HG03520 (cell line): ENCODE measurements around the gene CALM1.
"Not testable (repeated sequence)": the region's sequence is repeated elsewhere in the genome, so short reads cannot be mapped to it uniquely, and the experiment has no call there.

Experiments
- ATAC-seq: cut with Tn5 transposase; IDR thresholded peaks from one replicate; pipeline ENCODE4 v1.9.1; 2021; ENCODE audit warnings: mild to moderate bottlenecking, moderate library complexity; ENCODE audit not compliant: unreplicated experiment

The CALM1 gene

GRCh38 chr14:90383126-90383730 is 13.6 kb upstream of the CALM1 start:
- ATAC-seq: peak; percentile 87

DNA sequence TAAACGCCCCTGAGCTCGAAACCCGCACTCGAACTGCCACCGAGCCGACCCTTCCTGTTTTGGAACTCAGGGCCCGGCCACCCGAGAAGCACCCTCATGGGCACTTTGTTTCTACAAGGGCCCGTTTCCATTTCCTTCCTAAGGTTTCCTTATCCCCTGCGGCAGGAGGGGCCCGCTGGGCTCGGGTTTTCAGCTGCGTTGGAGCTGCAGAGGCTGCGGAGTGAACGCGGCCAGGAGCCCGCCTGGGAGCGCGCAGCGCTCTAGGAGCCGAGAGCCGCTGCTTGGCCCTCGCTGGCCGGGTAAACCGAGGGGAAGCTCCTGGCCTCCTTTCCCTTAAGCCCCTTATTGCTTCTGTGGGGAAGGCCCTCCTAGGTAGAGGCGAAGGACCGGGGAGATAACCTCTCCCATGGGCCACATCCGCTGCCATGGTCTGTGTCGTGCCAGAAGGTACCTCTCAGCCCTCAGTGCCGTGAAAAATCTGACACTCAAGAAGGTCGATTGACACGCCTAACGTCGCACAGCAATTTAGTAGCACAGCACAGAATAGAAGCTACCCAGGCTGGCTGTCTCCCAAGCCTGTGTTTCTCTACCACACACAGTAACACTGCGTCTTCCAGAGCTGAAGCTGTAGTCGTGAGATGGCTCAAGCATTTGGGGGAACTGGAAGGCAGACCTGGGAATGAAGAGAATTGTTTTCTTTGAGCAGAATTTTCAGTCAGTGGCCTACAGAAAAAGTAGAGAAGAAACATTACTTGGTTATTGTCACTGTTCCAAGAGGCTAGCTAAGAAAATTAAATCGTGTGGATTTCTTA is 12.9 kb upstream of the CALM1 start:
- ATAC-seq: peak; percentile 12

GRCh38 chr14:90384543-90384911 is 12.3 kb upstream of the CALM1 start:
- no peak for ATAC-seq

DNA sequence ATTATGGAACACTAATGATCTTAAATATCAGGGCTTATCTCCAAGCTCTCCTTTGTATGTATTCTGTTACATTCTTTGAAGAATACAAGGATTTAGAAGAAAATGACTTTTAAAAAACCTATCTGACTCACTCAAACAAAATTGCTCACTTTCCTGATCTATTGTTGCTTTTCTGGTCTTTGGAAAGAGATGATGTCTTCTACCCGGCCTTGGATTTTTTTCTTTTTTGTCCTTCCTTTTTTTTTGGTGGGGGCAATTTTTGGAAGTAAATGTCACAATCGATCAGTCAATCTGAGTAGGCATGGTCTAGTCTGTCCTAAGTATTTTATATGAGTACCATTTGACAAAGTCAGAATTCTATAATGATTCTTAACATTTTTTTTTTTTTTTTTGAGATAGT is 10.5 kb upstream of the CALM1 start:
- ATAC-seq: no peak

DNA sequence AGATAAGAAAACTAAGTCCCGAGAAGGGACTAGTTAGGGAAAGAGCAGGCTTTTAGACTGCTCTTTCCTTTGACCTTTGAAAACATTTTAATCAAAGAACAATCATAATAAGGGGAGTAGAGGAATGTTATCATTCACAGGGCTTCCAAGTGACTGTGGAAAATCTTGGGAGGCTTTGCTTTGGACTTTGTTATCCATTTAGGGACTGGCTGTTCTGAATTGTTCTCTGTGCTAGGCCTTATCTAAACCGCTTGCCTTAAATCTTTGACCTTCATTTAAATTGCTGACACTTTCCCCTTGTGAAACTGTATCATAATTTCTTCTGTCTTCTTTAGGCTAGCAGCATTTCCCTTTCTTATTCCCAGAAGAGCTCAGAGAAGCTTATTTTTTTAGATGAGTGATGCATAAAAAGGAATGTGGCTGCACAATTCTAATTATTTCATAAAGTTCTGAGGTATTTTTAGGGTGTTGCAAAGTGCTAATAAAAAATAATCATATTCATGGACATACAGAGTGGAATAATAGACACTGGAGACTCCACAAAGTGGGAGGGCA is 9.5 kb upstream of the CALM1 start:
- ATAC-seq: no peak

GRCh38 chr14:90388437-90388836 is 8.4 kb upstream of the CALM1 start:
- no peak for ATAC-seq

DNA sequence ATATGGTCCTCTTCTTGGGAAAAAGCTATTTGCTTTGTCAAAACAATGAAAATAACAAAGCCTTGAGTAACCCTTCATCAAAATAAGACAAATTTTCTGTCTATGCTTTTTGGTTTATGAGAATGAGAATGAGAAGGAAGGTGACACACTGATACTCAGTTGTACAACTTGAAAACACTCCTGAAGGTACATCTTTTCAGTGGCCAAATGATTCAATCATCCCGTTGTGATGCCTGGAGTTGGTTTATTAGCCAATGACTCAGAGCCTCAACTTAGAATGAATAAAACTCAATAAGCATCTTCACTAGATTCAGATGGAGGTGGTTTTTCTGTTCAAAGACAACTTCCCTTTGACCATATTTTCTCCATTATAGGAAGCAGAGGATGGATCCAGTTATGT is 7.8 kb upstream of the CALM1 start:
- ATAC-seq: no peak

- ATAC-seq: no peak
Measured at GRCh38 chr14:90393966-90394365, 2.9 kb upstream of the CALM1 start.

- ATAC-seq: not testable (repeated sequence)
Measured at GRCh38 chr14:90394782-90395181, 2.0 kb upstream of the CALM1 start.

GRCh38 chr14:90397425-90398314 is 841 bp downstream of the CALM1 start:
- ATAC-seq: peak; percentile 16

GRCh38 chr14:90398315-90398839 is 1.5 kb downstream of the CALM1 start:
- ATAC-seq: peak; percentile 27

DNA sequence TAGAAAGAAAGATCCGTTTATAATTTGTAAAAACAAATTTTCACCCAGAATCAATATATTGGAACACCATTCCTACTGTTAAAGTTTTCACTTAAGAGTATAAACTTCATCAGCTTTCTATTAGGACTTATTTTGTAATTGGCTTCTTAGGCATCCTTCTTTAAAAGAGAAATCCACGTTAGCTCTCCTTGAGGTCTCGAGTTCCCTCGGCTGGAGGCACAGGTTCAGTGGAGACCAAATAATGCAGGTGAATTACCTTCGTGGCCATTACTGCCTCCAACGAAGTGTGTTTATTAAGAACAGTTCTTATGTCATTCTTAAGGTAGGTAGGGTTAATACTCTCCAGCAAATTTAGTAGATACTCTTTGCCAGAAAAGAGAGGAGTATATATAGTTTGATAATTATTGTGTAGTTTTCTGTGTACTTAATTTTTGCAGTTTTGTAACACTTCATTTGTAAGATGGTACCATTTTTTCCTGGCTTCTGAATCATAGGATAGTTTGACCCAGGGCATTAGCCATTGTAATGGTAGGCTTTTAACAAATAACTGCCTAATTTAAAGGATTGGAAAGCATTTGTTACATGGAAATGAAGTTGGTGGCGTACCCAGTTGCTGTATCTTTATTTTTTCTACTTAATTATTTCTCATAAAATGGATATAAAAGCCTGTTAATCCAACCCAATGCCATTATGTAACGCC is 2.2 kb downstream of the CALM1 start:
- no peak for ATAC-seq

DNA sequence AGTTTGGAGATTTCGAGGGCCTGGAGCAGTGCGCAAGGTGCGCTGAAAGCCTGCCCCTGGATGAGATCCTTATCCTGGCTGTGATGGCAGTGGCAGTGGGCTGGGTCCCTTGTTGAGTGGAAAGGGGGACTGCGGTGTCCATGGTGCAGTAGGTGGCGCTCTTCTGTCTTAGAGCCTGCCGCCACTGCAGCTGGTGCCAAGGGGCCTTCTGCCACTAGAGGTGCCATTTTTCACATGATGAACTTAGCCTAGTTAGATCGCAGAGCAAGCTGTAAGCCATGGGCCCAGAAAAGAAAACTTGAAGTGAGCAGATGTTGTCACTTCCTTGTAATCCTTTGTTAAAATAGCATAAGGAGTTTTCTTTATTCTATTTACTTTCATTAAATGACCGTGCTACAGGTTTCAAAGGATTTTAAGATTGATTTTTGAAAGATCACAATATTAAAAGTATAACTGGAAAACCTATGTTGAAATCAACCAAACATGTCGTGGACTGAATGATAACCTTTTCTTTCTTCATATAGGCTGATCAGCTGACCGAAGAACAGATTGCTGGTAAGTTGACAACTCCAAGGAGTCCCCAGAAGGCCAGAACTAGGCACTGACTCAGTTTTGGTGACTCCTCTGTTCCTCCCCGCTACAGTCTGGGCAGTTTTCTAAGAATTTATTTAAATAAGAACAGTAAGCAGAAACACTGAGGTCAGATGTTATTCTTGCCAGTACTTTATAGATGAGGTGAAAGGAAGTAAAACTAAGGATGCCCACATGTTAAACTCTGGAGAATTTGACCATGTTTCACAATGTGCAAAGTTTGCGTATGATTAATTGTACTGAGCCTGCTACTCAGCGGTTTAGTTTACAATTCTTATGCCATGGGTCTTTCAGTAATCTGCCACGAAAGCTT is 3.0 kb downstream of the CALM1 start:
- peak; percentile 43 for ATAC-seq

DNA sequence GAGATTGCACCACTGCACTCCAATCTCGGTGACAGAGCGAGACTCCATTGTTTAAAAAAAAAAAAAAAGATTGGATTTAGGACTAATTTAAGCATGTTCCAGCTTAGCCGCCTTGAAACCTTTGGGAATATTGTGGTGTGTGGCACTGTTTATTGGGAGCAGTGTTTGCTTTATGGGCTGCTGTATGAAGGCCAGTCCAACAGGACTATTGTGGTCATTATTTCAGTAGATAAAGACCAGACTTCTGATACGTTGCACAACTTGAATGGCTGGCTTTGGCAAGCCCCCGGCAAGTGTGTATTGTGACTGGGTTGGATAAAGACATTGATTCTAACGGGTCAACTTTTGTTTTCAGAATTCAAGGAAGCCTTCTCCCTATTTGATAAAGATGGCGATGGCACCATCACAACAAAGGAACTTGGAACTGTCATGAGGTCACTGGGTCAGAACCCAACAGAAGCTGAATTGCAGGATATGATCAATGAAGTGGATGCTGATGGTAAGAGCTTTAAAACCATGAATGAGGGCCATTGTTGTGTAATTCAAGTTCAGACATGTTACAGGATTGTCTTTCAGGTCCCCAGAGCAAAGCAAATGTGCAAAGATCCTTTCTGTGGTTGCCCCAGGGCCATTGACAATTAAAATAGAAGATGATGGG is 4.2 kb downstream of the CALM1 start:
- no peak for ATAC-seq

DNA sequence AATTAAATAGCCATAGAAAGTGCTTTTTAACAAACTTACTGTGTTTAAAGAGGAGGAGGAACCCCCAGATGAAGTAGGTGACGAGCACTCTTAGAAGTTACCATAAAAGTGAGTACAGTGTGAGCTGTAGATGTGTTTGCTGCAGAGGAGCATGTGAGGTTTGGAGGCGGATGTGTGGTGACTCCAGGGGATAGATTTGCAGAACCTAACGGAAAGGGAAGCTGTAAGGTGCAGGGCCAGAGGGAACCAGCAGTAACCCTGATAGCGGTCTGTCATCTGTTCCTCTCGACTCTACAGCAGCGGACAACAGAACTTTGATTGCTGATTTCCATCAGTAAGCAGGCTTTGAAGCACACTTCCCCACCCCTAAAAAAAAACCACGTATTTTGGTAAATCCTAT is 5.2 kb downstream of the CALM1 start:
- ATAC-seq: no peak

DNA sequence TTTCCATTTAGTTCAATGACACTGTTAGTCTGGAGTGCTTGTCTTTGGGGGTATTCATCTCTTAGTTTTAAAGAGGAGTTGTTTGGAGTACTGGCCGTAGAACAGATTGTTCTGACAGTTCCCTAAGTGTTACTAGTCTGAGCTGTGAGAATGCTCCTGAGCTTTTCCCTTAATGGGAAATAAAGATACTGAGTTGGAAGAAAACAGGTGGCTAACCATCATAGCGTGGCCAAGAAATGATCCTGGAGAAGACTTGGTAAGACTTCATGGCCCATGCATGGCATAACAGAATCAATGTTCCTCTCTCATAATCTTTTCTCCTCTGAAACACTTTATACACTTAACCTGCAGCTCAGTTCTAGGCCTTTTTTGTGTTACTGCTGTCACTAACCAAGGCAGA is 6.2 kb downstream of the CALM1 start:
- ATAC-seq: no peak

DNA sequence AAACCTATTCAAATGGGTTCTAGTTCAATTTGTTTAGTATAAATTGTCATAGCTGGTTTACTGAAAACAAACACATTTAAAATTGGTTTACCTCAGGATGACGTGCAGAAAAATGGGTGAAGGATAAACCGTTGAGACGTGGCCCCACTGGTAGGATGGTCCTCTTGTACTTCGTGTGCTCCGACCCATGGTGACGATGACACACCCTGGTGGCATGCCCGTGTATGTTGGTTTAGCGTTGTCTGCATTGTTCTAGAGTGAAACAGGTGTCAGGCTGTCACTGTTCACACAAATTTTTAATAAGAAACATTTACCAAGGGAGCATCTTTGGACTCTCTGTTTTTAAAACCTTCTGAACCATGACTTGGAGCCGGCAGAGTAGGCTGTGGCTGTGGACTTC is 8.3 kb downstream of the CALM1 start:
- ATAC-seq: no peak

DNA sequence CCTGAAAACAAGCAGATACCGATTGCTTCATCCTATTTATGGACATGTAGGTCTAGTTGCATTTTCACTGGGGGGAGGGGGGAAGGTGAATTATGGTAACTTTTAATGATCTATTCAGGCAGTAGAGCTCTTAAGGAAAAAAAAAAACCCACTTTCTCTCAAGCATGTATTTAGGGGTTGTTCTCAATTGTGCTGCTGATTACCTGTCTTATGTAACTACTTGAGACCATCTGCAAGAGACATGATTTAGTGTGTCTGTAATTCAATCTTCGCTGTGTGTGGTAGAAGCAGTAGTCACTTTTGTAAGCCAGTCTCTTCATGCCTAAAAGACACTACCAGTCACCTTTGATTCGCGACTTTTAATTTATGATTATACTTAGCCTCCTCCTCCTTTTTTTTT is 8.9 kb downstream of the CALM1 start:
- no peak for ATAC-seq

DNA sequence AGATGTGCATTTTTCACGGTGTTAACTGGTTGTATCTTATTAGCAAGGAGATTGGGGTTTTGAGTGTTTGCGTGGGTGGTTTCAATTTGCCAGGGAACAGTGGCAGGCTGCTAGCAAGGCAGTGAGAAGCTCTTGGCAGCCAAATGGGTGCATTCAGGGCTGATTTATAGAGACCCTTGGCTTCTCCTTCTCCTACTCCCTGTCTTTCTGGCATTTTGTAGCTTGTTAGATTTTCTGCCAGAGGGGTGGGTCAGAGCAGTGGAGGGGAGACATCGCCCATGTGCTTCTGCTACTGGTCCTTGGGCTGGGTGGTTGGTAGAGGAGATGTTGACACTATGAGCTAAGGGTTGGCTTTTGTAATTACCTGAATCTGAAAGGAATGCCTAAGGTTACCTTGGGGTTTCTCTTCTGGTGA is 9.6 kb downstream of the CALM1 start:
- ATAC-seq: no peak
